Left cardiac atrium (tissue), 4 donors: ENCODE results near the gene RAD51B. TPM values are rescaled to one million over a fixed set of nuclear protein-coding genes. Genes with fewer than 3 reads are reported as not detected.

Experiments
- ATAC-seq, 2 donors: fragments of 200-7000 bp; cut with Tn5 transposase; one replicate each; pipeline ENCODE4 v1.9.1; 2020; ENCODE audit warnings: mild to moderate bottlenecking in 2 of 2, moderate library complexity in 2 of 2
- DNase-seq: peaks from one replicate; pipeline ENCODE4 v3.0.0-alpha.2; 2020
- intact Hi-C, 2 donors: fragments of 100-400 bp; cut with DNase I; formaldehyde crosslinking; loops; one replicate each; pipeline versions ENCODE4 v1.14.1 to v1.15.1; 2022 to 2023
- total RNA-seq, 2 donors: library from RNA; stranded (reverse); fragmentation: NEBNext Ultra II Directional; extraction: Animal tissue kit (Norgen Biotek cat#: 25700); gene quantifications; one replicate each; pipeline ENCODE4 v1.2.1, GENCODE V29; 2021
- donor health status: DM: no; HTN: yes; CAD: no.
- donor health status: DM: no; HTN: yes; CAD: no; lungs with severe emphysema.
- donor health status: DM: yes; HTN: yes; CAD: no.
- donor health status: Dilated cardiomyopathy.

Gene RAD51B
- total RNA-seq, 2 donors from 2014 or later: 4.4 to 6.6 TPM

DNA sequence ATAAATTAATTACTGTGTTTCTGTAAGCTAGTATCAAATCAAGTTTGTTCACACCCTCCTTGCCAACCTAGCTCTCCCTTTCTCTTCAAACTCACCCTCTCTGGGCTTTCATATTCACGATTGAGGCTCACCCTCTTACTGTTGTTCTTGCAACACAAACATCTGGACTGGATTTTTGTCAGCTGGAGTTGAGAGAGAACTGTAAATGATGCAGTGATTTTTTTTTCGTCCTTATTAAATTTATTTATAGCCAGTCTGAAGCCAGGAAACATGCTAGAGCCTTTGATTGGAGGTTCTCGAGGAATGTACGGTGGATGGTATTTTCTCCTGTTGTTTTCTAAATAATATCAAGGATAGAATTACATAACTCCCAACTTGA lies 488.2 kb downstream of the RAD51B start:
- intact Hi-C loops: no loop called here
- no peak for DNase-seq
- ATAC-seq: peak; percentile 35 to 55

DNA sequence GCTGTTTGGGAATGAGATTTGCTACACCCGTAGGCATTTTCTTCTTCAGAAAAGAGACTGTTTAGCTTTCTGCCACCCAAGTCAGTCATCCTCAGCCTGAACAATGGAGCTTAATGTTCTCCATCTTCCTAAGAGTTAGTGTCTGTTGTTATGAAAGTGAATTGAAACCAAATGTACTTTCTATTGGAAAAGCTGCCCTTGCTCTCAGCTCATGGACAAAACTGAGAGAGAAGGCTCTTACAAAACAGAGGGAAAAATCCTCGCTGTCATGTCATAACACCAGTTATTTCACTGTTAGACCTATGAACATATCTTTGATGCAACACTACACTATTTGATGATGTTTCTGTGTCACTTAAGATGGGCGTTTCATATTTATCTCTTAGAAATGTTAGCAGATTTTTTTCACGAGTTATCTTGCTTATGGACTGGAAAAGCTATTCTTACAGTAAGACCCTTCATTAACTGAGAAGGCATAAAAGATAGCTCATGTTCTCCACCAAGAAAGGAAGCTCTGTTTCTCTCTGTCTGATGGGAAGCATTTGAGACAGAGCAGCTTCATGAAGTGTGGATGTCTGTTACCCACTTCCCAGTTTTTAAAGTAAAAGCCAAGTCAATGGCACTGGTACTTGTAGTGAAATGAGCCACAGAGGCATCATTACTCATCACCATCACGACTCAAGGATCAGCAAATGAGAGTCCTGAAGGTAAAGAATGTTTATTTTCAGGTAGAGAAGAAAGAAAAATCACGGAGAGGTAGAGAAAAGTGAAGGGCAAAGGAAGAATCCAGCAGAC lies 489.3 kb downstream of the RAD51B start:
- DNase-seq: no peak
- intact Hi-C loops: no loop called here
- peak; percentile 20 to 40 for ATAC-seq

DNA sequence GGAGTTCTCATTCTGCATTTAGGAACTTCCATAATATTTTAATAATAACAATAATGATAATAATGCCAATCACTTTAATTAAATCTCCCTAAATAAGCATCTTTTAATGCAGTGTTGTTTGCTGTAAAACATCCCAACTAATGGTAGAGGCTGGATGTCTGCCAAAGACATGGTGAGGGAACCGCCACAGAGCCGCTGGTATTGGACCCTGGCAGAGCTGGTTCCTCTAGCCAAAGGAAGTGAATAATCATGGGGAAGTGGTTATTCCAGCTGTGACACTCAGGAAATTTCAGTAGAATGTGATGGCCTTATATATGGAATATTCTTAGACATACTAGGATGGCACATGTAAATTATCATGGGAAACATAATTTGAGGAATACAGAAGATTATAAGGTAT lies 490.0 kb downstream of the RAD51B start:
- DNase-seq (no peak), ATAC-seq (peak in 1 of 2 donors; percentile 48)
- intact Hi-C loops: no loop called here

DNA sequence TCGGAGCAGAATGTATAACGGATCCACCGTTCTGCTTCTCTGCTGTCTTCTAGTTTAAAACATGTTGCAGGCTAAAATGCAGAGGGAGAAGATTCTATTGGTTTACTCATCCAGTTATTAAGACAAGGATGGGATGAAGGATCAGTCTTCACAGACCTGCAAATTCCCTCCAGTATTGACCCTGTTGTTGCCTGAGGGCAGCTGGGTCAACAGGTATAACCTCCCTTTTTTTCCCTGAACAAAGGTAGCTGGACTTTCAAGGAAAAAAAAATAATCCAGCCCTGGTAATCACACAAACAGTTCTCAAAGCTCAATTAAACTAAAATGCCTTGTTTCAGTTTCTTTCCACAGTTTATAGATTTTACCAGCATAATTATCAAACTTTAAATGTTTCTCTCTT lies 492.7 kb downstream of the RAD51B start:
- no peak for ATAC-seq
- intact Hi-C loops: no loop called here
- no peak for DNase-seq

DNA sequence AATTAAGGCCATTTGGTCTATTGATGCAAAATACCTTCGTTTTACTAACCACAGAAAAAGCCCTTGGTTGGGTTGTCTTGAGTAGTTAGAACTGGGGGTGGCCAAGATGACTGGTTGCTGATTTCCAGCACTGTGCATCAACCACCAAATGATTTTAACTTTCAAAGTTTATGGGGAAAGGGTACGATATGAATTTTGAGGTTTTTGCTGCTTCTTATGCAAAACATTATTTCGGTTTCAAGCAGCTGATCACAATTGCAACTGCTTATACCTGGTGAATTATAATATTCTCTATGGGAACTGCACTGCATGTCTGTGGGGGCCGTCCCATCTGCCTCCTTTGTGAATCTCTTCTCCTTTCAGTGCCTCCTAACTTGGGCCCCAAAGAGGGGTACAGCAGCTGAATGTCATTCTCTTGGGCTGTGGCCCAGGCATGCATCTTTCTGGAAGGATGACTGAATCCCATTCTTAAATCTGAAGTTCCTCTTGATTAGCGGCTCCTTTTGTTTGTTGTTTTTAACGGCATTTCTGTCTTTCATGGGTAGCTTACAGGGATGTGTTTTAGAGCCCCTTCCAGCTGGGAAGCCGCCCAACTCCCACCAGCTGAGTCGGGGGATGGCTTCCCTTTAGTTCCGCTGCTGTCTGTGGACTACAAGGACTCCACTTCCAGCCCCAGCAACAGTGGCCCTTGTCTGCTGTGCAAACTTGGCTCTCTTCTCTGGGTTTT lies 493.5 kb downstream of the RAD51B start:
- intact Hi-C loops: no loop called here
- ATAC-seq (no peak), DNase-seq (no peak)

DNA sequence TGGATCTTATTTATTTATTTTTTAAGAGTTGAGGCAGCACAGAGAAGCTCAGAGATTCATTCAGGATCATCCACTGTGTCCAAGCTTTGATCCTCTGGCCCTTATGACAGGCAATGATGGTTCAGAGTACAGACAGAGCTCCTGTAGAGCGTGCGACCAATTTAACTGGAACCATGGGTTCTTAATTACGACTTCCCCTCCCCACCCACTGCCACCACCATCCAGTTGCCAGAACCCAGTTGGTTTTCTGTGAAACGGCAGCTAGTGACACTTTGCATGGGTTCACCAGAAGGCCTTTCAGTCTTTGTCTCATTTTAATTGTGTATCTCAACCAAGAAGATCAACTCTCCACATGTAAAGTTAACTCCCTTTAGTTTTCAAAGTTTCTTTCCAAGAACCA lies 495.1 kb downstream of the RAD51B start:
- DNase-seq (no peak), ATAC-seq (no peak)
- intact Hi-C loops: no loop called here

DNA sequence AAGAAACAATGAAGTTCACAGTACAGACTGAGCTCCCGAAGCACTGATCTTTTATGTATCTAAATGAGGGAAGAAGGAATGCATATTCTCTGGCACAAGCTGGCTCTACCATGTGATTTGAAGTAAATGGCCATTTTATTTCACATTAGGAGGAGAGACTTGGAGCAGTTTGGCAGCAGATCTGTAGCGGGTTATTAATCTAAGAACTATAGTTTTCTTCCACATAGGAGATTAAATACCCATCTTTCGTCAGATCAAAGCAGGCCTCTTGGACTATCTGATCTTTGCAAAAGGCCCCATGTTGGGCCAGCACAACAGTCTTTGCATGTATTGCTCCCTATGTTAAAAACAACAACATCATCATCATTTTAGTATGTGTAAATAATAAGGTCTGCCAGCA lies 495.5 kb downstream of the RAD51B start:
- intact Hi-C loops: no loop called here
- ATAC-seq: no peak
- no peak for DNase-seq

DNA sequence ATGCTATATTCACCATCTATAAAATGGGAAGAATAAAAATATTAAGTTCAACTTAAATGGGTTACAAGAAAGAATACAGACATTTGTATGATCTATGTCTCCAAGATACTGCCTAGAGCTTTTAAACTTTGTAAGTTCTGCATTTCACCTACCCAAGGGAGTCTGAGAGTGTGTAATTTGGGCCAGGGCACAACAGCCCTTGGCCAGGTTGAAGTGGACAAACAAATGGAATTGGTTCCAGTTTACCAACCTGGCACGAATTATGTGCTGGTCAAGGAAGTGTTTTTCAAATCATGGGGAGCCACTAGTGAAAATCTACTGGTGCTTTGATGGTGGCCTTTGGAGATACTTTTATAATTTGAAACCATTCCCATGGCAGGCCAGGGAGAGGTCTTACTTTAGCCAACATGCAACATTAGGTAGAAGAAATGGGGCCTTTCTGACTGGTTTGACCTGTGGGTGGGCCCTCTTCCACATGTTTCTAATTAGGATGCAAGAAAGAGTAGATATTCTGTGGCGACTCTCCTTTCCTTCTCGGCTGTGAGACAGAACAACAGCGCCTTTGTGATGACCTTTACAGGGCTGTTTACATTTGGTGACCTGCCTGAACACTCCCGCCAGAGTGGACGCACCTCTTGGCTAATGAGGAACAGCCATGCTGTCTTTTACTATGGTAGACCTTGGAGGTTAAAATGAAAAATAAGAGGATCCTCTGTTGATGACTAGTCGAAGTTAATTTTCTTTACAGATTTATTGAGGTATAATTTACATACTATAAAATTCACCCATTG lies 496.7 kb downstream of the RAD51B start:
- DNase-seq: no peak
- ATAC-seq: no peak
- intact Hi-C loops: no loop called here

DNA sequence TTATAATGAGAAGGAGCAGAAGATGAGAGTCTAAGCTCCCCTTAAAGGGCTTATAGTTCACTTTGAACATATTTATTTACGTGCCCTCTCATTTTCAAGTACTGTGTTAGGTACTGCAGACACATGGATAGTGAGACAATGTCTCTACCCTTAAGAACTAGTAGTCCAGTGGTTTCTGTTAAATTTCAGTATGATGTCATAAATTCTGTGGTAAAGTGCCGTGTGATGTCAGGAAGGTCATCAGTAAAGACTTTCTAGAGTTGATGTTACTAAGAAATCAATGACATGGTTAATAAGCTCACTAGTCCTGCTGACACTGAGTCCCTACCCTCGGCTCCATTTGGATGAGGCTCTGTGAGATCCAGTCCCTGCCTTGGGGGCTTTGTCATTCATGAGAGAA lies 497.7 kb downstream of the RAD51B start:
- intact Hi-C loops: no loop called here
- ATAC-seq (no peak), DNase-seq (no peak)

DNA sequence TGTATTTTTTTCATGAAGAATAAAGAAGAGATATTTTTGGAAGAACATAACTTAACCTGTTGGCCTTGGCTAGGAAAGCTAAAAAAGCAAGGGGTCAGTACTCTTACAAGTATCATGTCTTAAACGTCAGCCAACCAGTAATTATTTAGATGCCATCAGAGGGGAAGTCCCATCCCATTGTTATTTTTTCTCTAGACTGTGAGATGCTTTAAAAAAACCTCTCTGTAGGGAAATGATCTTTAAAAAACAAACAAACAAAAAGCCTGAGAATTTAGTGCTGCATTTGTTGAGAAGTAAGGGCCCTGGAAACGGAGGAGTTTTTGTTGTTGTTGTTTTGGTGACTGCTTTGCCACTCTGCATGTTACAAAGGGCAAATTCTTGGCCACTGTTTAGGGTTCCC lies 499.2 kb downstream of the RAD51B start:
- intact Hi-C loops: no loop called here

DNA sequence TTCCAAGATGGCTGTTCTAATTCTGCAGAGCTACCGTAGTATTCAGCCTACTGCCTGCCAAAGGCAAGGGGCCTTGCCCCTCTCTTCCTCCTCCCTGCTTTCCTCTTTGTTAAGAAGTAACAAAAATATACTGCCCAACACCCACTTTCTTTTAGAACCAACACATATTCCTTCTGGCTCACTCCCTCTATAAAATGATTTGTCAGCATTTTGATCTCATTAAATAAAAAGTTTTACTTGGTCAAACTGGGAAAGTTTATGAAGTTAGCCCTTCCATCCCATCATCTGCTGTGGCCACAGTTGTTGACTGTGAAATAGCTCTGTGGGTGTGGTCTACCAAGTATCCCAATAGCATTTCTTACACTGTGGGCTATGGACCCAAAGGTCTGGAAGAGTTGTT lies 500.9 kb downstream of the RAD51B start:
- DNase-seq (no peak), ATAC-seq (no peak)
- intact Hi-C loops: no loop called here

More for the DNA sequence above, 499.2 kb downstream of the RAD51B start:
- ATAC-seq: no peak
- no peak for DNase-seq

DNA sequence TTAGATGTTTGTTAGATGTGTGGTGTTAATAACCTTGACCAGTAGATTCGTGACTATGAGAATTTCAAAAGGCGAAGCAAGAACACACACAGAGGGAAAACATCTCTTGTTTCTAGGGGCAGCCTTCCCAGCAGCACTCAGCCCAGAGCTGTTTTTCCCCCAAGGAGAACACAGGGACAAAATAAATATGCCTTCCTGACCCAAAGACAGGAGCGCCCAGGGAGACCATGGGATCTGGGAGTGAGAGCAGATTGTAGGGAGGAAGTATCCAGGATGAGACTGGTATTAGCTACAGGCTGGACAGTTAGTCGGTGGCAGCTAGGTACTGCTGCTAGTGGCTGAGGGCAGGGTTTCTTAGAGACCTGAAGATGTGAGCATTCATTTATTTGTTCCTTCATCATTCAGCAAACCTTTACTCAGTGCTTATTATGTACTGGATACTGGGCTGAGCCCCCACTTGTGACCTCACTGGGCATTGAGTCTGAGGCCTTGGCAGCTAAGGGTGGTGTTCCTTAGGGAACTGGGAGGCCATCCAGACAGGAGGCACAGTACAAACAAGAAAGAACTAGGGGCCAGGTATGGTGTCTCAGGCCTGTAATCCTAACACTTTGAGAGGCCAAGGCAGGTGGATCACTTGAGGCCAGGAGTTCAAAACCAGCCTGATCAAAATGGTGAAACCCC lies 503.5 kb downstream of the RAD51B start:
- DNase-seq (no peak), ATAC-seq (no peak)
- intact Hi-C loops: no loop called here

DNA sequence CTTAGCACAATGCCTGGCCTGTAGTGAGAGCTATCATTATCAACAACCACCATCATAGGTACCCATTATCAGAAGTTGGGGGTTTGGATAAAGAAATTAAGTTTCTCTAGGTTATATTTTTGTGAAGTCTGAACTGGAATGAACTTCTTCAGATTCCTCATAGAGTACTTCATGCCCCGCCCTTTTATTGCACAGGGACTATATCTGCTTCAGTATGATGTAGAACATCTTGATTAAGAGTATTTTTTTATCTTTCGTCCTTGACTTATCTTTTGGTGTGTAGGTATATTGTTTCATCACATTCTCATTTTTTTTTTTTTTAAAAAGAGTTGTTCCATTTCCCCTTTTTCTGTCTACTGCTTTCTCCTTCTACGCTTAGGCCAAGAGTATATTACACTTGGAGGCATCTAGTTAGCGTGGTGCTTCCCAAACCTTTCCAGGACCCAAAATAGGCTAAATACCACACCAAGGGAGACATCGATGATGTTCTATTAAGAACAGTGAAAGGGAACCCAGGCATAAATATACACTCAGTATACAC lies 505.8 kb downstream of the RAD51B start:
- ATAC-seq: no peak
- DNase-seq: no peak
- intact Hi-C loops: no loop called here

DNA sequence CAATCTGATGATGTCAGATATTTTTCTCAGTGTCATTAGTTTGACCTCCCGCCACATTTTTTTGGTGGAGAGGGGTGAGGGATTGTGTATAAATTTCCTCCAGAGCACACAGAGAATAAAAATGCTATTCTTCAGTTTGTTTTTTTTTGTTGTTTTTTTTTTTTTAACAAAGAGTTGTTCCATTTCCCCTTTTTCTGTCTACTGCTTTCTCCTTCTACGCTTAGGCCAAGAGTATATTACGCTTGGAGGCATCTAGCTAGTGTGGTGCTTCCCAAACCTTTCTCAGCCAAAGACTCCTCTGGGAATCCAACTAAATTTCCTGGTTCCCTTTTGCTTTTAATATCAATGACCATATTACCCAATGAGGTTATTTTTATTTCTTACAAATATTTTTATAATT lies 507.7 kb downstream of the RAD51B start:
- ATAC-seq: peak in 1 of 2 donors; percentile 47
- DNase-seq: no peak
- intact Hi-C loops: no loop called here

DNA sequence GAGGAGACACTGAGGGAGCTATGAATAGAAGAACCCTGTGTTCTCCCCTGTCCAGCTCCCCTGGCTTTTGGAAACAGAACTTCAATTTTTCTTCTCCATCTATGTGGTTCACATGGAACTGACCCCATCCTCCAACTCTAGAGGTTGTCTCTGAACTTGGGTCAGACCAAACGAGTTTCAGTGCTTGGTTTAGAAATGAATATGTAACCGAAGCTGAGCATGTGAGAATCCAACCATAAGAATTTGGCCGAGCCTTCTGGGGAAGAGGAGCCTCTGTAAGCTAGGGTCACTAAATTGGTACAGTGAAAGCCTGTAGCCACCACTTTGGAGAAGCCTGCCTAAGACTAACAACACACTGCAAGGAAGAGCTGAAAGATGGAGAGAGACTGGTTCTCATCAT lies 508.9 kb downstream of the RAD51B start:
- no peak for DNase-seq
- ATAC-seq: no peak
- intact Hi-C loops: no loop called here

DNA sequence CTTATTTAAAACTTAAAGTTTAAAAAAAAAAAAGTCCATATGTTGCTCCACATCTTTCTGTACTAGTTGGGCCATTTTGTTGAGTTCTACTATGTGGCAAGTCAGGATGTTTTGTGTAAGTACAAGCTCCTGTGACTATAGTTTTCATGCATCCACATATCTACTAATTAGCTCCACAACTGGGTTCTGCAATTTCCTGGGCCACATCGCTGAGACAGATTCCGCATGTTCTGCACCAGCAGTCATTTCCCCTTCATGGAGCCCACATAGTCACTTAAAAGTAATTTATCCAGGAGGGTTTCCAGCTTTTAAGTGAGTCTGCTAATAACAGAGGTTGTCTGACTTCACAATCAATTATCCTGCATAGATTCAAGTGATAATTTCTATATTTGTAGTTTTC lies 511.8 kb downstream of the RAD51B start:
- DNase-seq (no peak), ATAC-seq (no peak)
- intact Hi-C loops: no loop called here

DNA sequence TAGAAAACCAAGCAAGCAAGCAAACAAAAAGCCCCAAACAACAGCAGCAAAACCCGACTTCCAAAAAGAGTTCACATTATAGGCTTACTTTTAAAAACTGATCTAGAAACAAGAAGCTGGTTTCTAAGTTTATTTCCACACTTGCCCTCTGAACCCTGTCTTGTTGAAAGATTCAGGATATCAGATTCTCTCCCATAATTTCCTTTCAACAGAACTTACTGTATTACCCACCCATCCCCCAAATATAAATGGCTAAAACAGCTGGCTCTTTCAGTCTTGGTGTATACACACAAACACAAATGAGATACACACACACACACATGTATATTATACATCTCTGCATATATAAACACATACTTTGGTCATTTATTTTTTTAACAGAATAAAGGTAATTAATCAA lies 512.4 kb downstream of the RAD51B start:
- ATAC-seq (no peak), DNase-seq (no peak)
- intact Hi-C loops: no loop called here

DNA sequence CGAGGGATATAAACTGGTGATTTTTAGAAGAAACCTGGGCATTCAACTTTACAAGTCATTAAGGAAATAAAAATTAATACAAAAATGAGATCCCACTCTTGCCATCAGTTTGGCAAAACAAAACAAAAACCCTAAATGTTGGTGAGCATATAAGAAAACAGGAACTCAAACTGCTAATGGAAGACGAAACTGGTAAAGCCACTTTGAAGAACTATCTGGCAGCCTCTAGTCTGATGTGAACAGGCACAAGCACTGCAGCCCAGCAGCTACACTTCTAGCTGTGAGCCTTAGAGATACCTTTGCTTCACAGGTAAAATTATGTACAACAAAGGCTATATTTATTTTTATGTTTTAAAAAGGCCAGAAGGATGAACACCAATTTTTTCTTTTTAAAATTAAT lies 513.7 kb downstream of the RAD51B start:
- ATAC-seq (no peak), DNase-seq (no peak)
- intact Hi-C loops: no loop called here

DNA sequence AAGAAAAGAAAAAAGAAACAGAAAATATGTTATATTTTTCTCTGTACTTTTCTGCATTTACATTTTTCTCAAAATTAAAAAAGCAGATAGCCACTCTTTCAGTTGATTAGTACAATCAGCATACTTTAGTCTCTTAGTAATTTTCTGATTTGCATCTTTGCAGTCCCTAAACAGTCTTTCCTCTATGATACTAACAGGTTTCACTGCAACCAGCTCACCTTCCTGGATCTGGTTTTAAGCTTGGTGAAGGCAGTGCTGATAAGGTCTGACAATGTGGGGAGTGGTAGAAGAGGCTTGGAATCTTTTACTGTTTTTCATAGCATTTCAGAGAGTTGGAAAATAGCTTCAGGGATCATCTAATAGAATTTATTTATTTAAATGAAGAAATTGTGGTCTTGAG lies 515.7 kb downstream of the RAD51B start:
- no peak for DNase-seq
- intact Hi-C loops: no loop called here
- ATAC-seq: no peak
